22Rv1 (cell line): Measurements from ENCODE around the gene TBCA.
A peak's percentile ranks its signal among the peaks of the same experiment; 100 is the strongest.

Source experiments
- H3K27ac ChIP-seq: fragments of 450-650 bp; 2 replicates; pipeline ENCODE4 v1.5.1; 2017
- CTCF ChIP-seq: fragments of 450-650 bp; IDR thresholded peaks from 2 replicates; pipeline ENCODE4 v1.5.1; 2017; ENCODE audit warnings: mild to moderate bottlenecking
- ZFX ChIP-seq: fragments of 450-650 bp; IDR thresholded peaks from 2 replicates; pipeline ENCODE4 v1.6.1; 2017; ENCODE audit warnings: antibody characterized with exemption, borderline replicate concordance

TBCA gene

GRCh38 chr5:77778881-77779438, 2.8 kb upstream of the TBCA start:
- no peak for TF ChIP-seq ZFX

DNA sequence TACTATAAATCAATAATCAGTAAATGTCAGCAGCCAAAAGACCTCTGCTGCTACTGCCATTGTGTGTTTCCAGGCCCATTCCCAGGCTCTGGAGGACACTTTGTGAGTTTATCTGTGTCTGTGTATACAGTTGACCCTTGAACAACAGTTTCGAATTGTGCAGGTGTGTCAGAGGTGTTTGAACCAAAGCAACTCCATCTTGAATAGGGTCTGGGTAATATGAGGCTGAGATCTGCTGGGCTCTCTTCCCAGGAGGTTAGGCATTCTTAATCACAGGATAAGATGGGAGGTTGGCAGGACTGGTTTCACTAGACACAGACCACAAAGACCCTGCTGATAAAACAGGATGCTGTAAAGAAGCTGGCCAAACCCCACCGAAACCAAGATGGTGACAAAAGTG, 2.3 kb upstream of the TBCA start:
- no peak for TF ChIP-seq CTCF
- no peak for TF ChIP-seq ZFX
- H3K27ac ChIP-seq, result no peak overlapping the region

More at GRCh38 chr5:77778881-77779438, 2.8 kb upstream of the TBCA start:
- H3K27ac ChIP-seq, result no peak overlapping the region

DNA sequence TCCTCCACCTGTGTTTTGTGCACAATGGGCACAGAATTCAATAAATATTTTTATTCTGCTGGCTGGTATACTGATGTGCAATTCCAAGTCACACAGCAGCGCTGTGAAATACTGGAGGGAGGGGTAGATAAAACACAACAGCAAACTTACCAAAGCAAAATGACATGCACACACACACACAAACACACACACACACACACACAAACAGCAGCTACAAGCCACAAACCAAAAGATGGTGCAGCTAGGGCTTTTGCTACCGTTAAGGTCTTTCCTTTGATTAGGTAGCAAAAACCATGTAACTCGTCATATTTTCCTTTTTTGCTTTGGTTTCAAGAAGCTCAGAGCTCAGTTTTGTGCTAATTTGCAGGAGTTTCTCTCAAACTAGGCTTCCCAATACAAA, 1.8 kb upstream of the TBCA start:
- TF ChIP-seq ZFX, result no peak
- no peak overlapping the region for H3K27ac ChIP-seq

- no peak overlapping the region for H3K27ac ChIP-seq
- TF ChIP-seq ZFX (no peak), CTCF (no peak)
Observed at GRCh38 chr5:77777281-77777892, 1.2 kb upstream of the TBCA start.

- no peak overlapping the region for H3K27ac ChIP-seq
- TF ChIP-seq ZFX, result no peak
- no peak for TF ChIP-seq CTCF
Observed at GRCh38 chr5:77776554-77777206, 541 bp upstream of the TBCA start.

DNA sequence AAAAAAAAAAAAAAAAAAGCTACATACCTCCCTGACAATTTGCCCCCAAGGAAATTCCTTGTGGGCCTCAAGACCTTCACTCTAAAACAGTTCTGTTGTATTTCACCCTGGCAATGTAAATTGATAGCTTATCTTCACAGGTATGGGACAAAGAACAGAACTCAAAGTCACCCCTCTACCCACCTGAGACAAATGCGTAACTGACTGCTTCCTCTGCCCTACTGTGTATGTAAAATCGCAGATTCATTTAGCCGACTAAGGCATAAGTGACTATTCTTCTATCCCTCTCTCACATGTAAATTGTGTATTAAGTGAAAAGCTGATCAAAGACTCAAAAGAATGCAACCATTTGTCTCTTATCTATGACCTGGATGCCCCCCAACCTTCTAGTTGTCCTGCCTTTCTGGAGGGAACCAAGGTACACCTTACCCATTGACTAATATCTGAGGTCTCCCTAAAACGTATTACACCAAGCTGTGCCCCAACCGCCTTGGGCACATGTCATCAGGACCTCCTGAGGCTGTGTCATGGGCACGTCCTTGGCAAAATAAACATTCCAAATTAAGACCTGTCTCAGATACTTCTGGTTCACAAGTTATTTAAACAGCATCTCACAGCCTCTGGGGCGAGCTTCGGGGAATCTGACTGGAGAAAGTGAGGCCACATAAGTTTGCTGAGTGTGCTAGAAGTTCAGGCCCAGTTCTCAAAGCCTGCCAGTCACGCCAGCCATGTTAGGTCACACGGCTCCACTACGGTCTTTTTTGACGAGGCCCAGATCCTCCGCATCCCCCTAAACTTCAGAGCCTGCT, 954 bp downstream of the TBCA start:
- peak overlapping the region; percentile 81 for H3K27ac ChIP-seq
- TF ChIP-seq ZFX, result no peak
- no peak for TF ChIP-seq CTCF

- H3K27ac ChIP-seq, result no peak overlapping the region
- no peak for TF ChIP-seq CTCF
- TF ChIP-seq ZFX, result no peak
Observed at GRCh38 chr5:77773734-77774280, 2.3 kb downstream of the TBCA start.

DNA sequence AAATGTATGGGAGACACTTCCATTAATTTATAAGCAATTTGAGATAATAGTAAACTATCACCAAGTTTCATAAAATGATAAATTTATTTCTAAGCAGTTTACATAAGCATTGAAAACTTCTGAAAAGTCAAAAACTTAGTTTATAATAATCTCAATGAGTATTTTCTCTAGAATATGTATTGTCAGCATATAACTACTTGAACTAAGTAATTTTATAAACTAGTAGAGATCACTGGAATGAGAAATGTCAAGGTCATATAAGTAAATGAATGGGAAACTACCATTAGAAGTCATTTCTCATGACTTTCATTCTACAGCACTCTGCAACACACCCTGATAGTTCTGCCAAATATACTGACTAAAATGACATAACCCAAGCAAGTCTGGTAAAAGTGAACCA, 3.4 kb downstream of the TBCA start:
- no peak for TF ChIP-seq ZFX
- TF ChIP-seq CTCF, result no peak
- no peak overlapping the region for H3K27ac ChIP-seq
